CD4-positive, CD25-positive, alpha-beta regulatory T cell (primary cell): ENCODE measurements around the gene ITSN2. TPM values are rescaled to one million over a fixed set of nuclear protein-coding genes. Genes with fewer than 3 reads are reported as not detected.
A peak's percentile ranks its signal among the peaks of the same experiment; 100 is the strongest.

Source experiments
- ATAC-seq, 2 donors: fragments of 150-1000 bp; cut with Tn5 transposase; one replicate each; pipeline ENCODE4 v1.10.0; 2021; ENCODE audit warnings: low read depth in 2 of 2, moderate number of reproducible peaks in 2 of 2, moderate library complexity in 1 of 2
- DNase-seq, 3 donors: peaks; one replicate each; pipeline versions ENCODE4 v3.0.0 to v3.0.0-alpha.2; 2012 to 2022; ENCODE audit warnings: mixed read lengths in 1 of 3
- H3K27ac ChIP-seq: one replicate; pipeline ENCODE4 v1.7.0; 2013; ENCODE audit warnings: mild to moderate bottlenecking, low read length; ENCODE audit not compliant: insufficient read depth, poor library complexity, severe bottlenecking
- H3K27me3 ChIP-seq: one replicate; pipeline ENCODE4 v1.7.0; 2013; ENCODE audit warnings: low read length; ENCODE audit not compliant: control insufficient read depth, insufficient read depth
- H3K36me3 ChIP-seq: one replicate; pipeline ENCODE4 v1.7.0; 2013; ENCODE audit warnings: mild to moderate bottlenecking, low read length, moderate library complexity; ENCODE audit not compliant: control insufficient read depth, insufficient read depth
- H3K4me1 ChIP-seq: 2 replicates; pipeline ENCODE4 v1.7.0; 2013; ENCODE audit warnings: mild to moderate bottlenecking, low read length; ENCODE audit not compliant: insufficient read depth, control insufficient read depth, poor library complexity, severe bottlenecking
- H3K4me3 ChIP-seq: one replicate; pipeline ENCODE4 v1.7.0; 2013; ENCODE audit warnings: low read depth, mild to moderate bottlenecking, low read length, moderate library complexity
- H3K9me3 ChIP-seq, 2 experiments: 1 replicate in 1 of 2; 2 replicates in 1 of 2; pipeline ENCODE4 v1.7.0; 2013; ENCODE audit warnings: low read length in 2 of 2, mild to moderate bottlenecking in 1 of 2, moderate library complexity in 1 of 2; ENCODE audit not compliant: control insufficient read depth in 2 of 2
- H3K27ac Mint-ChIP-seq, 3 donors: one replicate each; pipeline ENCODE4 v1.8.0; 2020 to 2022; ENCODE audit warnings: mild to moderate bottlenecking in 3 of 3, mixed read lengths in 3 of 3, moderate library complexity in 2 of 3
- H3K27me3 Mint-ChIP-seq: one replicate; pipeline ENCODE4 v1.8.0; 2022; ENCODE audit warnings: mild to moderate bottlenecking, mixed read lengths
- H3K36me3 Mint-ChIP-seq: one replicate; pipeline ENCODE4 v1.8.0; 2020; ENCODE audit warnings: mixed read lengths
- H3K4me1 Mint-ChIP-seq, 4 donors: one replicate each; pipeline ENCODE4 v1.8.0; 2020 to 2022; ENCODE audit warnings: mixed read lengths in 4 of 4, mild to moderate bottlenecking in 1 of 4
- H3K4me3 Mint-ChIP-seq, 4 donors: one replicate each; pipeline ENCODE4 v1.8.0; 2020 to 2022; ENCODE audit warnings: mild to moderate bottlenecking in 4 of 4, mixed read lengths in 4 of 4, moderate library complexity in 3 of 4
- H3K9me3 Mint-ChIP-seq, 7 donors: one replicate each; pipeline ENCODE4 v1.8.0; 2020 to 2022; ENCODE audit warnings: mixed read lengths in 7 of 7, mild to moderate bottlenecking in 3 of 7, moderate library complexity in 2 of 7
- polyA plus RNA-seq, 4 donors: library from polyadenylated mRNA; unstranded; fragments of 300-500 nt; fragmentation: Illumina TruSeq; gene quantifications; one replicate each; pipeline ENCODE4 v1.2.3, GENCODE V29; 2021
- total RNA-seq: library from RNA; stranded (reverse); gene quantifications from one replicate; pipeline ENCODE4 v1.2.3, GENCODE V29; 2022

The ITSN2 gene
- total and polyA plus RNA-seq, 5 donors from 2014 or later = 54.0 to 115 (median 58.9) TPM

DNA sequence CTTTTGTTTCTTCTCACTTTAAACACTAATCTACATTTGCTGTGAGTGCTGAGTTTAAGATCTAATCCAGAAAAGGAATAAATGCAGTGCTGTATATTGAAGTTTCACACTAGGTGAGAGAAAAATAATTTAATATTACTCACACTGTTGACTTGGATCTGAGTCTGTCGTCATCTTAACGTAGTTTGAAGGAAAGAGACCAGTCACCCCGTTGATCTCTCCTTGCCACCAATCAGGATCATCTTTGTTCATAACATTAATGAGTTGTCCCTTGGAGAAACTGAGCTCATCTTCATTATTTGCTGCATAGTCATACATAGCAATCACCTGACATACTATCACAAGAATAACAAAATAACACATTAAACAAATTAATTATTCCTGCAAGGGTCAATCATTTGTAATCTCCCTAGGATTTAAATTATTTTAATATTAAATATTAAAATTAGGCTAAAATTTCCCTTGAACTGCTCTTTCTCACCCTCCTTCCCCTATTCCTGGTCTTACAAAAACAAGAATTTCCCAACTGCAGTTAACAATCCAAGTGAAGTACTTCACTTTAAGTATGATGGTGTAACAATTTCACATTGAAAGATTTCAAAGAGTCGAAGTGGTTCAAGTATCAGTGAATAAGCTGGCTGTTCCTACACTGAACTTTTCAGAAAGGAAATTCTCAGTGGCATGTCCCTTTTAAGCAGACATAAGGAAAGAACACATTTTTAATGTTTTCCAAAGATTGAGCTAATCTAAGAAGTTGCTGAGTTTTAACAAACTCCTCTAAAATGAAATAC, 114.2 kb downstream of the ITSN2 start:
- H3K36me3 ChIP-seq = peaks cover 93% of the 10 kb centered on the region
- H3K27ac ChIP-seq = no peak overlapping the region
- no peak for ATAC-seq
- Mint-ChIP-seq H3K27me3 (no peaks in the 10 kb centered on the region), H3K9me3 (no peaks in the 10 kb centered on the region), H3K36me3 (peaks cover 53% of the 10 kb centered on the region), H3K27ac (peak overlapping the region in 1 of 3 donors; percentile 32), H3K4me1 (peaks cover 0 to 8% (median 2%) of the 10 kb centered on the region in 4 donors), H3K4me3 (no peak overlapping the region)
- no peak overlapping the region for H3K4me3 ChIP-seq
- no peaks in the 10 kb centered on the region for H3K27me3 ChIP-seq
- no peak for DNase-seq
- no peaks in the 10 kb centered on the region for H3K9me3 ChIP-seq
- no peaks in the 10 kb centered on the region for H3K4me1 ChIP-seq

DNA sequence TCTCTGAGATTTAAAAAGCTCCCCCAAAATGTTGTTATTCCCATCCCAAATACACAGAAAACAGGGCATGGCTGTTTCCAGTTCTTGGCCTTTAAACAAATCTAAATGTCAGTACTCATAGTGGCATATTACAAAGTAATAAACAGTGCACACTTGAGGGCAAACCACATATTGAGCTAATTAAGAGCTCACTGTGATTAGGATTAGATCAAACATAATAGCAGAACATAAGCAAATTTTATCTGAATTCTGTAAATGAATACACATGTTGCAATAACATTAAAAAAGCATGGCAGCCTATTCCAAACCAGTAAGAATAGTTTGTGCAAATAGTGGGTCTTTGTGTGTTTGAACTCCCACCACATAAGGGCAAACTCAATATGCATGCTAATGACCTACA, 118.8 kb downstream of the ITSN2 start:
- Histone ChIP-seq H3K4me3 (no peak overlapping the region), H3K27me3 (no peaks in the 10 kb centered on the region), H3K27ac (no peak overlapping the region), H3K4me1 (no peaks in the 10 kb centered on the region), H3K36me3 (peaks cover 57% of the 10 kb centered on the region), H3K9me3 (no peaks in the 10 kb centered on the region)
- H3K9me3 Mint-ChIP-seq = peaks cover 0 to 1% (median 0%) of the 10 kb centered on the region in 7 donors
- ATAC-seq = no peak
- no peak for DNase-seq
- peaks cover 35% of the 10 kb centered on the region for H3K36me3 Mint-ChIP-seq
- no peaks in the 10 kb centered on the region for H3K27me3 Mint-ChIP-seq
- peaks cover 0 to 13% (median 2%) of the 10 kb centered on the region in 4 donors for H3K4me1 Mint-ChIP-seq
- H3K27ac Mint-ChIP-seq = no peak overlapping the region
- H3K4me3 Mint-ChIP-seq = no peak overlapping the region

DNA sequence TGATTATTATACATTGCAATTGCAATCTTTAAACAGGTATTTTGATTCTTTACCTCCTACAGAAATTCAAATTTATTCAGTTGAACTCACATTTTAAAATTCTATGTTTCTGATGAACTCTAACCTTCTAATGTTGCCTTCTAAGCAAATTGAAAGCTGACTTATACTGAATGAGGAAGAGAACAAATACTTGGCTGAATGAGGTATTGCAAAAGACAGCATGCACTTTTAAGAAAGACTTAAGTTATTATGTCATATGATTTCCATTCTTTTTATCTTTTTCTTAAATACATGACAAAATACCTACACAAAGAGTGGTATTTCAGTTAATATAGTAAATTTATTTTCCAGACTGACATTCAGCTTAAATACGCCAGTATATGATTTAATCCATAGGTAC, 120.8 kb downstream of the ITSN2 start:
- H3K4me3 ChIP-seq = no peak overlapping the region
- H3K27ac Mint-ChIP-seq = no peak overlapping the region
- no peaks in the 10 kb centered on the region for H3K27me3 ChIP-seq
- no peak for ATAC-seq
- no peaks in the 10 kb centered on the region for H3K27me3 Mint-ChIP-seq
- DNase-seq = no peak
- H3K9me3 ChIP-seq = no peaks in the 10 kb centered on the region
- H3K27ac ChIP-seq = no peak overlapping the region
- H3K36me3 Mint-ChIP-seq = peaks cover 21% of the 10 kb centered on the region
- no peaks in the 10 kb centered on the region for H3K4me1 ChIP-seq
- peaks cover 46% of the 10 kb centered on the region for H3K36me3 ChIP-seq
- peaks cover 0 to 1% (median 0%) of the 10 kb centered on the region in 7 donors for H3K9me3 Mint-ChIP-seq
- H3K4me3 Mint-ChIP-seq = no peak overlapping the region
- H3K4me1 Mint-ChIP-seq = peaks cover 0 to 16% (median 4%) of the 10 kb centered on the region in 4 donors

DNA sequence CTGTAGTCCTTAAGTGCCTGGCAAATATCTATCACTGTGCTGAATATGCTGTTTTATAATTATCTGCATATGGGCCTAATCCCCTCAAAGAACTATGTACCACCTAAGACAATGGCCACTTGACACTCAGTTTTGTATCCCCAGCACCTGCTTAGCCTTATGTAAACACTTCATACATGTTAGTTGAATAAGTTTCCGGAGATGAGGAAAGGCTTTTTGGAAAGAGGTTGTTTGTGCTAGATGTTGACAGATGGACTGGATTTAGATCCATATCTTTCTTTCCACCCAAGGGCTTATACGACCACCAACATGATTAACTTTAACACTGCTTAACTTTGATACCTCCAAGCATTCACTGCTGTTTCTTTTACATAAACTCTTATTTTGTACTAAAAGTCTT, 122.2 kb downstream of the ITSN2 start:
- no peak for DNase-seq
- peak overlapping the region in 1 of 3 donors; percentile 58 for H3K27ac Mint-ChIP-seq
- no peaks in the 10 kb centered on the region for H3K27me3 ChIP-seq
- no peaks in the 10 kb centered on the region for H3K27me3 Mint-ChIP-seq
- peaks cover 40% of the 10 kb centered on the region for H3K36me3 ChIP-seq
- no peak overlapping the region for H3K4me3 ChIP-seq
- H3K9me3 Mint-ChIP-seq = peaks cover 0 to 1% (median 0%) of the 10 kb centered on the region in 7 donors
- ATAC-seq = no peak
- H3K9me3 ChIP-seq = no peaks in the 10 kb centered on the region
- H3K4me3 Mint-ChIP-seq = no peak overlapping the region
- H3K4me1 ChIP-seq = no peaks in the 10 kb centered on the region
- H3K27ac ChIP-seq = no peak overlapping the region
- peaks cover 21% of the 10 kb centered on the region for H3K36me3 Mint-ChIP-seq
- peaks cover 0 to 14% (median 8%) of the 10 kb centered on the region in 4 donors for H3K4me1 Mint-ChIP-seq

GRCh38 chr2:24237313-24237712, 123.0 kb downstream of the ITSN2 start:
- DNase-seq (no peak), ATAC-seq (no peak)
- Mint-ChIP-seq H3K9me3 (peaks cover 0 to 1% (median 0%) of the 10 kb centered on the region in 7 donors), H3K4me3 (no peak overlapping the region), H3K36me3 (peaks cover 17% of the 10 kb centered on the region), H3K27ac (no peak overlapping the region), H3K4me1 (peaks cover 0 to 14% (median 5%) of the 10 kb centered on the region in 4 donors), H3K27me3 (no peaks in the 10 kb centered on the region)
- Histone ChIP-seq H3K9me3 (no peaks in the 10 kb centered on the region), H3K36me3 (peaks cover 36% of the 10 kb centered on the region), H3K27ac (no peak overlapping the region), H3K27me3 (no peaks in the 10 kb centered on the region), H3K4me1 (no peaks in the 10 kb centered on the region), H3K4me3 (no peak overlapping the region)

- no peak for ATAC-seq
Measured at GRCh38 chr2:24233321-24233720, 127.0 kb downstream of the ITSN2 start.

DNA sequence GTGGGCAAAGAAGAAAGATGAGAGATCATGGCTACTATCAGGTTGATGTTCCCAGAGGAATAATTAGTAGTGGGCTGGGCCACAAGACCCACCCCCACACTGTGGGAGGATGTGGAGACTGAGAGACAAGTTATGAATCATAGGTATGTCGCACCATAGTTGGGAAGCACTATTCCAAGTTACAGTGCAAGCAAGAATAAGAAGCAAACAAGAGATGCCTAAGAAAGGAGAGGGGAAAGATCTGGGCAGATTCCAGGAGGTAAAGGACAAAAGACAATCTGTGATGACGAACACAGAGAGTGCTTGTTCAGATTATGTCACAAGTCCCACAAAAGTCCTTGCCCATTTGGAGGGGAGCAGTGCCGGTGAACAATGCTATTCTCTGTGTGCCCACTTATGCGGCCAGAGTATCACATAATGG, 128.9 kb downstream of the ITSN2 start:
- H3K27me3 ChIP-seq = no peaks in the 10 kb centered on the region
- DNase-seq (no peak), ATAC-seq (no peak)
- Mint-ChIP-seq H3K4me3 (no peak overlapping the region), H3K9me3 (no peaks in the 10 kb centered on the region), H3K27me3 (no peaks in the 10 kb centered on the region), H3K4me1 (peaks cover 0 to 20% (median 3%) of the 10 kb centered on the region in 4 donors), H3K36me3 (peaks cover 16% of the 10 kb centered on the region), H3K27ac (no peak overlapping the region)
- H3K36me3 ChIP-seq = peaks cover 23% of the 10 kb centered on the region
- H3K4me1 ChIP-seq = no peaks in the 10 kb centered on the region
- no peaks in the 10 kb centered on the region for H3K9me3 ChIP-seq
- H3K27ac ChIP-seq = no peak overlapping the region
- H3K4me3 ChIP-seq = no peak overlapping the region

More at GRCh38 chr2:24233321-24233720, 127.0 kb downstream of the ITSN2 start:
- H3K4me3 ChIP-seq = no peak overlapping the region
- H3K36me3 Mint-ChIP-seq = peaks cover 13% of the 10 kb centered on the region
- peaks cover 0 to 16% (median 4%) of the 10 kb centered on the region in 4 donors for H3K4me1 Mint-ChIP-seq
- peaks cover 0 to 1% (median 0%) of the 10 kb centered on the region in 7 donors for H3K9me3 Mint-ChIP-seq
- no peaks in the 10 kb centered on the region for H3K27me3 ChIP-seq
- no peaks in the 10 kb centered on the region for H3K27me3 Mint-ChIP-seq
- no peaks in the 10 kb centered on the region for H3K4me1 ChIP-seq
- no peaks in the 10 kb centered on the region for H3K9me3 ChIP-seq
- no peak for DNase-seq
- no peak overlapping the region for H3K4me3 Mint-ChIP-seq
- H3K27ac Mint-ChIP-seq = no peak overlapping the region
- H3K27ac ChIP-seq = no peak overlapping the region
- peaks cover 22% of the 10 kb centered on the region for H3K36me3 ChIP-seq

GRCh38 chr2:24228470-24228869, 131.9 kb downstream of the ITSN2 start:
- no peak for ATAC-seq

More at GRCh38 chr2:24228470-24228869, 131.9 kb downstream of the ITSN2 start:
- Histone ChIP-seq H3K27me3 (no peaks in the 10 kb centered on the region), H3K4me3 (no peak overlapping the region), H3K4me1 (no peaks in the 10 kb centered on the region), H3K36me3 (peaks cover 27% of the 10 kb centered on the region), H3K9me3 (no peaks in the 10 kb centered on the region), H3K27ac (no peak overlapping the region)
- Mint-ChIP-seq H3K27ac (peak overlapping the region in 1 of 3 donors; percentile 33), H3K9me3 (no peaks in the 10 kb centered on the region), H3K27me3 (no peaks in the 10 kb centered on the region), H3K4me3 (no peak overlapping the region), H3K4me1 (peaks cover 0 to 10% (median 0%) of the 10 kb centered on the region in 4 donors), H3K36me3 (peaks cover 20% of the 10 kb centered on the region)
- DNase-seq = peak in 1 of 3 donors; percentile 17
